Hepatocyte (in vitro differentiated cells): ENCODE data around the gene CAND1. TPM values are rescaled to one million over a fixed set of nuclear protein-coding genes. Genes with fewer than 3 reads are reported as not detected.

Experiments
- DNase-seq: peaks from one replicate; pipeline ENCODE4 v3.0.0-alpha.2; 2016; ENCODE audit warnings: low spot score
- H2AFZ ChIP-seq: fragments of 200-600 bp; sonication (generic); 2 replicates; pipeline ENCODE4 v1.6.0; 2016; ENCODE audit warnings: antibody characterized with exemption, mild to moderate bottlenecking
- H3K27ac ChIP-seq: fragments of 200-600 bp; sonication (generic); 2 replicates; pipeline ENCODE4 v1.5.1; 2016; ENCODE audit warnings: mild to moderate bottlenecking
- H3K27me3 ChIP-seq: fragments of 200-600 bp; sonication (generic); 2 replicates; pipeline ENCODE4 v1.6.1; 2016
- H3K36me3 ChIP-seq: fragments of 200-600 bp; sonication (generic); replicated peaks from 2 replicates; pipeline ENCODE4 v1.5.1; 2016; ENCODE audit warnings: low read depth; ENCODE audit not compliant: insufficient read depth
- H3K4me1 ChIP-seq: fragments of 200-600 bp; sonication (generic); 2 replicates; pipeline ENCODE4 v1.5.1; 2016; ENCODE audit warnings: mild to moderate bottlenecking, moderate library complexity; ENCODE audit not compliant: insufficient read depth
- H3K4me2 ChIP-seq: fragments of 200-600 bp; sonication (generic); 2 replicates; pipeline ENCODE4 v1.6.0; 2016
- H3K4me3 ChIP-seq: fragments of 200-600 bp; sonication (generic); 2 replicates; pipeline ENCODE4 v1.5.1; 2016; ENCODE audit warnings: mild to moderate bottlenecking
- H3K79me2 ChIP-seq: fragments of 200-600 bp; sonication (generic); 2 replicates; pipeline ENCODE4 v1.6.0; 2017; ENCODE audit warnings: mild to moderate bottlenecking
- H3K9me2 ChIP-seq: fragments of 200-600 bp; sonication (generic); replicated peaks from 2 replicates; pipeline ENCODE4 v1.6.0; 2017; ENCODE audit warnings: mild to moderate bottlenecking; ENCODE audit not compliant: insufficient read depth
- H3K9me3 ChIP-seq: fragments of 200-600 bp; sonication (generic); 2 replicates; pipeline ENCODE4 v1.5.1; 2016; ENCODE audit warnings: low read depth, mild to moderate bottlenecking
- H4K20me1 ChIP-seq: fragments of 200-600 bp; sonication (generic); 2 replicates; pipeline ENCODE4 v1.6.0; 2016; ENCODE audit warnings: mild to moderate bottlenecking; ENCODE audit not compliant: insufficient read depth, poor library complexity, severe bottlenecking
- CTCF ChIP-seq: fragments of 200-600 bp; sonication (generic); IDR thresholded peaks from 2 replicates; pipeline ENCODE4 v1.5.1; 2016; ENCODE audit warnings: antibody characterized with exemption, mild to moderate bottlenecking; ENCODE audit not compliant: poor library complexity
- EZH2 ChIP-seq: fragments of 200-600 bp; sonication (generic); IDR thresholded peaks from 2 replicates; pipeline ENCODE4 v1.6.1; 2016; ENCODE audit warnings: antibody characterized with exemption, mild to moderate bottlenecking, borderline replicate concordance
- EZH2phosphoT487 ChIP-seq: fragments of 200-600 bp; sonication (generic); IDR thresholded peaks from one replicate; pipeline ENCODE4 v1.6.1; 2018; ENCODE audit warnings: antibody characterized with exemption, mild to moderate bottlenecking, low read depth, moderate library complexity; ENCODE audit not compliant: unreplicated experiment, severe bottlenecking
- WGBS: methylation state at CpG from one replicate; pipeline ENCODE4 v1.1.6; 2016; ENCODE audit warnings: low lambda C conversion rate; ENCODE audit errors: missing lambda C conversion rate; 5-methylcytosine and 5-hydroxymethylcytosine counted together
- polyA plus RNA-seq: library from polyadenylated mRNA; unstranded; fragments of >200 nt; fragmentation: Nextera tagmentation; extraction: Ambion mirVana; gene quantifications from 2 replicates; pipeline ENCODE4 v1.2.1, GENCODE V29; 2016
- total RNA-seq: library from RNA; depleted of rRNA; stranded (reverse); fragments of >200 nt; gene quantifications from 2 replicates; pipeline ENCODE4 v1.2.3, GENCODE V29; 2014

Gene CAND1
- total and polyA plus RNA-seq, 2 experiments from 2014 or later, result 113 to 130 TPM

- Histone ChIP-seq H3K9me2 (no peaks in the 10 kb centered on the region), H3K36me3 (no peaks in the 10 kb centered on the region), H3K27ac (no peak overlapping the region), H3K4me1 (no peaks in the 10 kb centered on the region), H4K20me1 (no peaks in the 10 kb centered on the region), H3K4me3 (no peak overlapping the region), H3K27me3 (no peaks in the 10 kb centered on the region), H3K4me2 (no peak overlapping the region), H3K79me2 (peaks cover 7% of the 10 kb centered on the region), H2AFZ (no peak overlapping the region), H3K9me3 (no peaks in the 10 kb centered on the region)
- no peak for DNase-seq
- no peak for TF ChIP-seq EZH2
- no peak for TF ChIP-seq EZH2phosphoT487
- no peak for TF ChIP-seq CTCF
- 98% methylated on average over 2 of the region's 2 CpGs for WGBS
Observed at GRCh38 chr12:67306712-67307111, 37.6 kb downstream of the CAND1 start.

- DNase-seq, result no peak
- H3K4me3 ChIP-seq, result no peak overlapping the region
- no peaks in the 10 kb centered on the region for H3K4me1 ChIP-seq
- TF ChIP-seq EZH2phosphoT487 (no peak), EZH2 (no peak), CTCF (no peak)
- H3K27ac ChIP-seq, result no peak overlapping the region
- no peak overlapping the region for H2AFZ ChIP-seq
- no peaks in the 10 kb centered on the region for H3K9me2 ChIP-seq
- no peaks in the 10 kb centered on the region for H3K36me3 ChIP-seq
- 98% methylated on average over 1 of the region's 1 CpG for WGBS
- no peaks in the 10 kb centered on the region for H3K79me2 ChIP-seq
- H3K27me3 ChIP-seq, result no peaks in the 10 kb centered on the region
- H3K9me3 ChIP-seq, result no peaks in the 10 kb centered on the region
- H4K20me1 ChIP-seq, result no peaks in the 10 kb centered on the region
- no peak overlapping the region for H3K4me2 ChIP-seq
Observed at GRCh38 chr12:67315661-67316060, 46.5 kb downstream of the CAND1 start.

- no peak overlapping the region for H3K4me3 ChIP-seq
- no peaks in the 10 kb centered on the region for H3K9me3 ChIP-seq
- no peak overlapping the region for H3K27ac ChIP-seq
- H3K4me2 ChIP-seq, result no peak overlapping the region
- H3K36me3 ChIP-seq, result no peaks in the 10 kb centered on the region
- 95% methylated on average over 3 of the region's 3 CpGs for WGBS
- H3K9me2 ChIP-seq, result no peaks in the 10 kb centered on the region
- H4K20me1 ChIP-seq, result no peaks in the 10 kb centered on the region
- H2AFZ ChIP-seq, result no peak overlapping the region
- H3K79me2 ChIP-seq, result no peaks in the 10 kb centered on the region
- H3K27me3 ChIP-seq, result no peaks in the 10 kb centered on the region
- no peak for DNase-seq
- H3K4me1 ChIP-seq, result no peaks in the 10 kb centered on the region
- TF ChIP-seq CTCF (no peak), EZH2phosphoT487 (no peak), EZH2 (no peak)
Observed at GRCh38 chr12:67318786-67319185, 49.6 kb downstream of the CAND1 start.

- no peaks in the 10 kb centered on the region for H3K9me3 ChIP-seq
- TF ChIP-seq EZH2 (no peak), EZH2phosphoT487 (no peak), CTCF (no peak)
- H3K36me3 ChIP-seq, result no peaks in the 10 kb centered on the region
- WGBS, result 97% methylated on average over 4 of the region's 4 CpGs
- DNase-seq, result no peak
- H3K4me3 ChIP-seq, result no peak overlapping the region
- H4K20me1 ChIP-seq, result no peaks in the 10 kb centered on the region
- H3K27me3 ChIP-seq, result no peaks in the 10 kb centered on the region
- no peak overlapping the region for H3K4me2 ChIP-seq
- no peaks in the 10 kb centered on the region for H3K4me1 ChIP-seq
- no peaks in the 10 kb centered on the region for H3K9me2 ChIP-seq
- no peaks in the 10 kb centered on the region for H3K79me2 ChIP-seq
- no peak overlapping the region for H2AFZ ChIP-seq
- H3K27ac ChIP-seq, result no peak overlapping the region
Observed at GRCh38 chr12:67319936-67320335, 50.8 kb downstream of the CAND1 start.
